GM18873 (cell line): Measurements from ENCODE around the gene LTF.
"Not testable (repeated sequence)": the region's sequence is repeated elsewhere in the genome, so short reads cannot be mapped to it uniquely, and the experiment has no call there.

Source experiments
- ATAC-seq: cut with Tn5 transposase; IDR thresholded peaks from one replicate; pipeline ENCODE4 v1.9.1; 2021; ENCODE audit warnings: mild to moderate bottlenecking, moderate library complexity, moderate number of reproducible peaks; ENCODE audit not compliant: unreplicated experiment, low FRiP score

LTF gene

GRCh38 chr3:46464326-46465195 lies at the start of gene LTF:
Gene LTF (minus strand): TSS chr3:46464905. CDS start chr3:46464867, 38 bp downstream.
- ATAC-seq = no peak

GRCh38 chr3:46512191-46512749 lies 47.6 kb upstream of the LTF start:
- no peak for ATAC-seq

DNA sequence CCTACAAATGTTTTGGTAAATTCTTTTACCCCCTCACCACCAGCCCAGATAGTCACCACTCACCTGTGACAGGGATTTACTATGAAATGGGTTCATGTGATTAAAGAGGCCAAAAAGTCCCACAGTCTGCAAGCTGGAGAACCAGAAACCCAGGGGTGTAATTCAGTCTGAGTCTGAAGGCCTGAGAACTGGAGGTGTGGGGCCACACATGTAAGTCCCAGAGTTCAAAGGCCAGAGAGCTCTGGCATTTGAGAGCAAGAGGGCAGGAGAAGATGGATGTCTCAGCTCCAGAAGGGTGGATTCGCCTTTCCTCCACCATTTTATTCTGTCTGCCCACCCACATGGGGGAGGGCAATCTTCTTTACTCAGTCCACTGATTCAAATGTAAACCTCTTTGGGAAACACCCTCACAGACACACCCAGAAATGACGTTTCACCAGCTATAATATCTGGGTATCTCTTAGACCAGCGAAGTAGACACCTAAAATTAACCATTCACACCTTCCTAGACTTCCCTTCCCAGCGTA lies 45.0 kb upstream of the LTF start:
- no peak for ATAC-seq

DNA sequence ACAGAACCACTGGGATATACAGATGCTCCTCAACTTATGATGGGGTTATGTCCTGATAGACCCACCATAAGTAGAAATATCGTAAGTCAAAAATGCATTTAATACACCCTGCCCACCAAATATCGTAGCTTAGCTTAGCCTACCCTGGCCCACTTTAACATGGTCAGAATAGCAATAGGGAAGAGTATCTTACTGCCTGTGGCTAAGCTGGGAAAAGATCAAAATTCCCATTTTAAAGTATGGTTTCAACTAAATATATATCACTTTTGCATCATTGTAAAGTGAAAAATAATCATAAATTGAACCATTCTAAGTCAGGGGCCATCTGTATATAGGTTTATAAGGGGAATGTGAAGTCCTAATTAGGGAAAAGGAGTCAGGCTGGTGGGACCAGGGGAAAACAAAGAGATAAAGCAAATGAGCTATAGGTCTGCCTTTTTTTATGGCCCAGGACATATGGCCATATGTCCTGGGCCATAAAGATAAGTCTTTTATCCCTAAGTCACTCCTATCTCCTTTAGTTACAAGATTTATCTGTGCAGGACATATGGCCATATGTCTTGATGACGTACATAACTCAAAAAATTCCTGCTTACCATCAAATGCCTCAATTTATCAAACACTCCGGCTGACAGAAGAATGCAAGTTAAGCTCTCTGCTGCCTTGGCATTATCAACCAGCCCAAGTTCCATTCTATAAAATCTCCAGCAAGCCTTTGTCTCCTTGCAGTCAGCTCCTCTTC lies 44.3 kb upstream of the LTF start:
- ATAC-seq = no peak

GRCh38 chr3:46506526-46506925 lies 41.8 kb upstream of the LTF start:
- no peak for ATAC-seq

DNA sequence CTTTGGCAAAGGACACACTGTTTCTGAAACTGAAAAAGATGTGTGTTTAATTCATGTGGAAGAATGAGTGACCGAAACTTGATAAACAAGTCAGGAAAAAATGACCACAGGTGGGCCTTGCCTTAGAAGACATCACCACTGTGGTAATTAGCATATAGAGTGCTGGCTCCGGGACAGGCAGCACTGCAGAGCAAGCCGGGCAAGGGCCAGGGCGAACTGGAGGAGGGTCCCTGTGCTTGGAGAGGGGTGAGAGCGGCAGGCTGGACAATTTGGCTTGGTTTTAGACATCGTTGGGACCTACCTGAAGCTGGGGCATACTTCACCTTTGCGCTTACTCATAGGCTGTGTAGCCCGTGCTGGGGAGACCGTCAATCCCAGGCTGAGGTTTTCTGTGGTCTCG lies 41.2 kb upstream of the LTF start:
- ATAC-seq = no peak

- no peak for ATAC-seq
Measured at GRCh38 chr3:46504789-46505188, 40.1 kb upstream of the LTF start.

- no peak for ATAC-seq
Measured at GRCh38 chr3:46503200-46503874, 38.6 kb upstream of the LTF start.

- no peak for ATAC-seq
Measured at GRCh38 chr3:46501702-46502101, 37.0 kb upstream of the LTF start.

DNA sequence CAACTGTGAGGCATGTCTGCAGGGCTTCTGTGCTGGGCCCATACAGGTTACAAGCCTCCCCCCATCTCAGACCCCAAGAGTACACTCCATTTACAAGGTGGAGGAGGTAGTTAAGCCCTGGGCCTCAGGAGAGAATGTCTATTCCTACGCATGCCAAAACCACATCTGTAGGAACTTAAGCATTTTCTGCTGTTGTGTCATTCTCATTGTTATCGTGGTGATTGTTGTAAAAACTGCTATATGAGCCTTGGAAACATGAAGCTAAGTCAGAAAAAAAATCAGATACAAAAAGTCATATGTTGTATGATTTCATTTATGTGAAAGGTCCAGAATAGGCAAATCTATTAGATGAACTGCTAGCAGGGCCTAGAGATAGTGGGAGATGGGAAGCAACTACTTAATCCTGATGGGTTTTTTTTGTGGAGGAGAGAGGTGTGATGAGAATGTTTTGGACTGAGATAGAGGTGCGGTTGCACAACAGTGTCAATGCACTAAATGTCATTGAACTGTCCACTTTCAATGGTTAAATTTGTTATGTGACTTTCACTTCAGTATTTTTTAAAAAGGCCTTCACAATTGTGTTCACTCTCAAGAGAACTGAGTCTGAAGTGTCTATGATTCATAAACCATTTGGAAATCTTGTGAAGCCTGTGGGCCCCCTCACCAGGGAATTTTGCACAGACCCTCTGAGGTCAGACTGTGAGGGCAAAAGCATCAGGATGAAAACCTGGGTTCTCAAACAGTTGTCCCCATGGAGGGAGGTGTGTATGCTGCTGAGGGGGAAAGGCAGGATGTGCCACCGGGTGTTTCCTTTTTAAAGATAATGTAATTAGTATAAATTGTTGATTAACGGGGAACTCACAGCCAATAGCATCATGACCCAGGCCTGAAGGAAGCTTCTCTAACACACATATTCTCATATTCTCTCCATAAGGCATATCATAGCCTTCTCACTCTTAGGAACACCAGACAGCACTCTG lies 36.2 kb upstream of the LTF start:
- no peak for ATAC-seq

DNA sequence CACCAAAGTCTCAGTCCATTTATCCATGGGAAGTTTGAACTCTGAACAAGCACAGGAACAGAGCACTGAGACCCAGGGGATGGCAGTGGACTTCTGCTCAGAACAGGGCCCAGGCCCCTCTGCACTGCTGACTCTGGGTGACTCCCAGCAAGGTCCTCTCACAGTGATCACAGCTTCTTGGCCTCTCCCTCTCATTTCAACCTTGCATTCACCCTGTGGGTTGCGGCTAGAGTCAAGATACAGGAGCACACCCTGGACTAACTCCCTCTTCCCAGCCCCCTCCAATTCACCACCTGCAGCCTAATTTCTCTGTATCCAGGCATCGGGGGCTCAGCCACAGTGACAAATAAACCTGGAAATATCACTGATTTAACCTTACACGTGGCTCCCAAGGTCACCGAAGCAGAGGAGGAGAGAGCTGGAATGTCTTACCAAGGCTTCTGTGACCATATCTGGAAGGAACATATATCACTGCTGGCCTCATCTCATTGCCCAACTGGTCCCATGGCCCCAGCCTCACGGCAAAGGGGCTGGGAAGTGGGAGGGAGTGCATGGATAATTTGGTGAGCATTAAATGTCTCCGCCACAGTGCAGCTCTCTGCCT lies 34.3 kb upstream of the LTF start:
- no peak for ATAC-seq

- no peak for ATAC-seq
Measured at GRCh38 chr3:46497556-46498265, 33.0 kb upstream of the LTF start, which contains the start of gene RTP3. Gene RTP3 (plus strand): TSS chr3:46497976. CDS start chr3:46498063, 87 bp downstream.

GRCh38 chr3:46496746-46497555 lies 32.2 kb upstream of the LTF start:
- ATAC-seq = no peak

- ATAC-seq = no peak
Measured at GRCh38 chr3:46495901-46496456, 31.3 kb upstream of the LTF start.

DNA sequence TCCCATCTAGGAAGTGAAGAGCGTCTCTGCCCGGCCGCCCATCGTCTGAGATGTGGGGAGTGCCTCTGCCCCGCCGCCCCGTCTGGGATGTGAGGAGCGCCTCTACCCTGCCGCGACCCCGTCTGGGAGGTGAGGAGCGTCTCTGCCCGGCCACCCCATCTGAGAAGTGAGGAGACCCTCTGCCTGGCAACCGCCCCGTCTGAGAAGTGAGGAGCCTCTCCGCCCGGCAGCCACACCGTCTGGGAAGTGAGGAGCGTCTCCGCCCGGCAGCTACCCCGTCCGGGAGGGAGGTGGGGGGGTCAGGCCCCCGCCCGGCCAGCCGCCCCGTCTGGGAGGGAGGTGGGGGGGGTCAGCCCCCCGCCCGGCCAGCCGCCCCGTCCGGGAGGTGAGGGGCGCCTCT lies 29.8 kb upstream of the LTF start:
- ATAC-seq = not testable (repeated sequence)

GRCh38 chr3:46492890-46493547 lies 28.3 kb upstream of the LTF start:
- ATAC-seq = no peak
